A549 (cell line): ENCODE results near the gene TPO. TPM values are rescaled to one million over a fixed set of nuclear protein-coding genes. Genes with fewer than 3 reads are reported as not detected.
A peak's percentile ranks its signal among the peaks of the same experiment; 100 is the strongest.

Source experiments
- ATAC-seq, 2 experiments: fragments of 200-7000 bp in 1 of 2; fragments of >200 bp in 1 of 2; cut with Nextera tagmentation in 1 of 2; cut with Tn5 transposase in 1 of 2; 3 replicates each; pipeline versions ENCODE4 v1.8.0 to v1.9.1; 2018 to 2020; ENCODE audit warnings: mild to moderate bottlenecking in 1 of 2, moderate library complexity in 1 of 2
- CTCF ChIA-PET: fragments of 300-600 bp; sonication (Branson Sonifier 250); formaldehyde crosslinking; extraction: SDS; loops from one replicate; lab custom pipeline; 2021; ENCODE audit warnings: antibody characterized with exemption, inconsistent platforms; lab: Yijun Ruan, JAX
- POLR2A ChIA-PET: fragments of 350-600 bp; formaldehyde crosslinking; extraction: SDS; loops from one replicate; lab custom pipeline; 2021; ENCODE audit warnings: antibody characterized with exemption, inconsistent platforms; lab: Yijun Ruan, JAX
- DNase-seq, 2 experiments: peaks; one replicate each; pipeline versions ENCODE4 v3.0.0 to v3.0.0-alpha.2; 2011 to 2016; ENCODE audit warnings: low read depth in 1 of 2, low spot score in 1 of 2
- FAIRE-seq: peaks from 2 replicates; lab custom pipeline; 2011; peaks lifted over from hg19 to GRCh38; lab: Jason Lieb, UNC
- H3K27ac ChIP-seq, 2 experiments: fragments of >200 bp; sonication (Bioruptor Twin); formaldehyde crosslinking; 3 replicates each; pipeline ENCODE4 v1.5.1; 2016 to 2017
- H3K4me1 ChIP-seq: fragments of >200 bp; sonication (Bioruptor Twin); formaldehyde crosslinking; 3 replicates; pipeline ENCODE4 v1.6.1; 2016
- H3K4me2 ChIP-seq: fragments of >200 bp; sonication (Bioruptor Twin); formaldehyde crosslinking; 3 replicates; pipeline ENCODE4 v1.6.1; 2016
- H3K4me3 ChIP-seq: fragments of >200 bp; sonication (Bioruptor Twin); formaldehyde crosslinking; 3 replicates; pipeline ENCODE4 v1.5.1; 2016
- H3K9me3 ChIP-seq: fragments of >200 bp; sonication (Bioruptor Twin); formaldehyde crosslinking; 3 replicates; pipeline ENCODE4 v1.6.1; 2016
- CBX8 ChIP-seq: fragments of 200-600 bp; sonication (generic); IDR thresholded peaks from 2 replicates; pipeline ENCODE4 v1.6.1; 2016
- CEBPB ChIP-seq, 2 experiments: fragments of >200 bp in 1 of 2; sonication (Bioruptor Twin) in 1 of 2; formaldehyde crosslinking in 1 of 2; IDR thresholded peaks; 2 replicates each; pipeline ENCODE4 v1.6.1; 2012 to 2016
- CHD2 ChIP-seq: fragments of 150-350 bp; IDR thresholded peaks from 2 replicates; pipeline ENCODE4 v1.6.1; 2014; ENCODE audit warnings: low read length; ENCODE audit not compliant: partially characterized antibody
- EHF ChIP-seq: fragments of 250-450 bp; sonication (Bioruptor Pico); IDR thresholded peaks from 2 replicates; pipeline ENCODE4 v1.5.0; 2020; ENCODE audit warnings: mild to moderate bottlenecking
- GATA3 ChIP-seq: IDR thresholded peaks from 2 replicates; pipeline ENCODE4 v1.6.1; 2012; ENCODE audit warnings: borderline replicate concordance
- HOXB13 ChIP-seq: fragments of 250-450 bp; sonication (Bioruptor Pico); IDR thresholded peaks from 2 replicates; pipeline ENCODE4 v1.5.0; 2020; ENCODE audit warnings: low read depth, mild to moderate bottlenecking, moderate library complexity
- HOXB5 ChIP-seq: fragments of 250-450 bp; sonication (Bioruptor Pico); IDR thresholded peaks from 2 replicates; pipeline ENCODE4 v1.5.0; 2020; ENCODE audit warnings: mild to moderate bottlenecking, moderate library complexity
- JUN ChIP-seq, 2 experiments: fragments of >200 bp; sonication (Bioruptor Twin); formaldehyde crosslinking; IDR thresholded peaks; 2 replicates in 1 of 2; 3 replicates in 1 of 2; pipeline ENCODE4 v1.6.1; 2016 to 2017
- KDM1A ChIP-seq: fragments of 200-600 bp; sonication (generic); IDR thresholded peaks from 2 replicates; pipeline ENCODE4 v1.6.1; 2016; ENCODE audit warnings: low read depth, mild to moderate bottlenecking
- MAFK ChIP-seq: fragments of 450-650 bp; IDR thresholded peaks from 2 replicates; pipeline ENCODE4 v1.6.1; 2014; ENCODE audit not compliant: partially characterized antibody
- MAZ ChIP-seq: fragments of 150-350 bp; IDR thresholded peaks from 2 replicates; pipeline ENCODE4 v1.6.1; 2014; ENCODE audit warnings: antibody characterized with exemption, low read depth, low read length, borderline replicate concordance
- NPAS2 ChIP-seq: fragments of 250-450 bp; sonication (Bioruptor Pico); IDR thresholded peaks from 2 replicates; pipeline ENCODE4 v1.8.0; 2022; ENCODE audit warnings: mild to moderate bottlenecking, moderate library complexity, borderline replicate concordance
- PHF8 ChIP-seq: fragments of 200-600 bp; sonication (generic); IDR thresholded peaks from 2 replicates; pipeline ENCODE4 v1.6.1; 2016; ENCODE audit warnings: low read depth, mild to moderate bottlenecking, antibody characterized with exemption, moderate library complexity, borderline replicate concordance
- POLR2A ChIP-seq: IDR thresholded peaks from 2 replicates; pipeline ENCODE4 v1.6.1; 2012; ENCODE audit warnings: mild to moderate bottlenecking, low read length
- RAD21 ChIP-seq, 2 experiments: fragments of >200 bp in 1 of 2; sonication (Bioruptor Twin) in 1 of 2; formaldehyde crosslinking in 1 of 2; IDR thresholded peaks in 1 of 2; conservative IDR thresholded peaks in 1 of 2; 2 replicates in 1 of 2; 3 replicates in 1 of 2; pipeline ENCODE4 v1.6.1; 2012 to 2018; ENCODE audit warnings: inconsistent platforms in 1 of 2
- RCOR1 ChIP-seq: fragments of 150-350 bp; IDR thresholded peaks from 2 replicates; pipeline ENCODE4 v1.6.1; 2014; ENCODE audit warnings: antibody characterized with exemption, low read length, low read depth
- RNF2 ChIP-seq: fragments of 200-600 bp; sonication (generic); IDR thresholded peaks from 2 replicates; pipeline ENCODE4 v1.6.1; 2016; ENCODE audit warnings: low read depth, mild to moderate bottlenecking, antibody characterized with exemption, moderate library complexity, borderline replicate concordance
- ZSCAN20 ChIP-seq: fragments of 250-450 bp; sonication (Bioruptor Pico); IDR thresholded peaks from 2 replicates; pipeline ENCODE4 v1.8.0; 2022; ENCODE audit warnings: mild to moderate bottlenecking, moderate library complexity
- WGBS: methylation state at CpG from one replicate; pipeline ENCODE4 v1.1.6; 2017; ENCODE audit errors: missing lambda C conversion rate; 5-methylcytosine and 5-hydroxymethylcytosine counted together
- polyA plus RNA-seq, 4 experiments: library from polyadenylated mRNA; depleted of rRNA in 3 of 4; stranded (reverse); fragments of >200 nt; fragmentation: RNase III in 1 of 4; extraction: RNeasy Plus Mini Kit Qiagen cat#74134 plus additional on column Dnase treatment in 1 of 4; gene quantifications; 2 replicates in 3 of 4; 3 replicates in 1 of 4; pipeline ENCODE4 v1.2.3, GENCODE V29; 2011 to 2017
- TF ChIP-seq, protein P1 (sequence below): fragments of 150-350 bp; IDR thresholded peaks from 2 replicates; pipeline ENCODE4 v1.6.1; 2014; ENCODE audit warnings: low read depth, mild to moderate bottlenecking, low read length
- TF ChIP-seq, protein P2 (sequence below): IDR thresholded peaks from 2 replicates; pipeline ENCODE4 v1.6.1; 2012
- TF ChIP-seq, protein P3 (sequence below): IDR thresholded peaks from 2 replicates; pipeline ENCODE4 v1.6.1; 2012; ENCODE audit warnings: low read depth, borderline replicate concordance
- TF ChIP-seq, protein P4 (sequence below): fragments of 250-450 bp; sonication (Bioruptor Pico); IDR thresholded peaks from 2 replicates; pipeline ENCODE4 v1.5.0; 2020; ENCODE audit warnings: low read depth, mild to moderate bottlenecking, moderate library complexity
- TF ChIP-seq, protein P5 (sequence below): fragments of 200-600 bp; sonication (generic); IDR thresholded peaks from 2 replicates; pipeline ENCODE4 v1.6.1; 2016; ENCODE audit warnings: antibody characterized with exemption, mild to moderate bottlenecking, moderate library complexity
- TF ChIP-seq, protein P6 (sequence below): fragments of >200 bp; sonication (Bioruptor Twin); formaldehyde crosslinking; IDR thresholded peaks from 3 replicates; pipeline ENCODE4 v1.6.1; 2016

TPO gene
- polyA plus RNA-seq, 2 of the 4 experiments (the other 2 are of a cell fraction) = 0.05 TPM; not detected in 1

DNA sequence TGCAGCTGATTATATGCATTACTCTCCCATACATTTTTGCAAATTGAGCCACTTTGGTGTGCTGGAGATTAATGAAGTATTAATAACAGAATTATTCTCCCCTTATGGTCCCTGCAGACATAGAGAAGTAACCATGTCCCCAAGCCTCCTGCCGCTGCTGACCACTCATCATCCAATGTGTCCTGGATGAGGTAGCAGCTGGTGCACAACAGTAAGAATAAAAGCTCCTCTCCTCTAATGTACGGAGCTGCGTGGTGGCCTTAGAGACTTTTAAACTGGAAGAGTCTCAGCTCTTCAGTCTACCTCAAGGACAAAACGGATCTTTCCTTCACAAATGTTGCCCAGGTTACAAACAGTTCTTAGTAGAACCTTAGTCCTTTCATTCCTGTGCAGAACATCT lies 37.7 kb downstream of the TPO start:
- H3K4me2 ChIP-seq = no peak overlapping the region
- POLR2A ChIA-PET = no interaction called here
- no peak for DNase-seq
- TF ChIP-seq, protein P1, sequence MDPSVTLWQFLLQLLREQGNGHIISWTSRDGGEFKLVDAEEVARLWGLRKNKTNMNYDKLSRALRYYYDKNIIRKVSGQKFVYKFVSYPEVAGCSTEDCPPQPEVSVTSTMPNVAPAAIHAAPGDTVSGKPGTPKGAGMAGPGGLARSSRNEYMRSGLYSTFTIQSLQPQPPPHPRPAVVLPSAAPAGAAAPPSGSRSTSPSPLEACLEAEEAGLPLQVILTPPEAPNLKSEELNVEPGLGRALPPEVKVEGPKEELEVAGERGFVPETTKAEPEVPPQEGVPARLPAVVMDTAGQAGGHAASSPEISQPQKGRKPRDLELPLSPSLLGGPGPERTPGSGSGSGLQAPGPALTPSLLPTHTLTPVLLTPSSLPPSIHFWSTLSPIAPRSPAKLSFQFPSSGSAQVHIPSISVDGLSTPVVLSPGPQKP = no peak
- TF ChIP-seq HOXB13 (no peak), HOXB5 (CRISPR knock-in tag) (no peak), GATA3 (no peak), POLR2A (no peak), ZSCAN20 (CRISPR knock-in tag) (no peak), EHF (no peak), NPAS2 (no peak)
- TF ChIP-seq, protein P2, sequence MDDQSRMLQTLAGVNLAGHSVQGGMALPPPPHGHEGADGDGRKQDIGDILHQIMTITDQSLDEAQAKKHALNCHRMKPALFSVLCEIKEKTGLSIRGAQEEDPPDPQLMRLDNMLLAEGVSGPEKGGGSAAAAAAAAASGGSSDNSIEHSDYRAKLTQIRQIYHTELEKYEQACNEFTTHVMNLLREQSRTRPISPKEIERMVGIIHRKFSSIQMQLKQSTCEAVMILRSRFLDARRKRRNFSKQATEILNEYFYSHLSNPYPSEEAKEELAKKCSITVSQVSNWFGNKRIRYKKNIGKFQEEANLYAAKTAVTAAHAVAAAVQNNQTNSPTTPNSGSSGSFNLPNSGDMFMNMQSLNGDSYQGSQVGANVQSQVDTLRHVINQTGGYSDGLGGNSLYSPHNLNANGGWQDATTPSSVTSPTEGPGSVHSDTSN = no peak
- TF ChIP-seq, protein P3, sequence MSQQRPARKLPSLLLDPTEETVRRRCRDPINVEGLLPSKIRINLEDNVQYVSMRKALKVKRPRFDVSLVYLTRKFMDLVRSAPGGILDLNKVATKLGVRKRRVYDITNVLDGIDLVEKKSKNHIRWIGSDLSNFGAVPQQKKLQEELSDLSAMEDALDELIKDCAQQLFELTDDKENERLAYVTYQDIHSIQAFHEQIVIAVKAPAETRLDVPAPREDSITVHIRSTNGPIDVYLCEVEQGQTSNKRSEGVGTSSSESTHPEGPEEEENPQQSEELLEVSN = no peak
- TF ChIP-seq, protein P4, sequence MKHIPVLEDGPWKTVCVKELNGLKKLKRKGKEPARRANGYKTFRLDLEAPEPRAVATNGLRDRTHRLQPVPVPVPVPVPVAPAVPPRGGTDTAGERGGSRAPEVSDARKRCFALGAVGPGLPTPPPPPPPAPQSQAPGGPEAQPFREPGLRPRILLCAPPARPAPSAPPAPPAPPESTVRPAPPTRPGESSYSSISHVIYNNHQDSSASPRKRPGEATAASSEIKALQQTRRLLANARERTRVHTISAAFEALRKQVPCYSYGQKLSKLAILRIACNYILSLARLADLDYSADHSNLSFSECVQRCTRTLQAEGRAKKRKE (CRISPR knock-in tag) = no peak
- ATAC-seq = no peak
- no peak overlapping the region for H3K27ac ChIP-seq
- 35% methylated on average over 4 of the region's 4 CpGs for WGBS
- no peak for FAIRE-seq
- peaks cover under 1% of the 10 kb centered on the region; the same call in 1 of the 3 replicates for H3K9me3 ChIP-seq
- no peaks in the 10 kb centered on the region for H3K4me1 ChIP-seq
- H3K4me3 ChIP-seq = no peak overlapping the region
- CTCF ChIA-PET = no interaction called here

DNA sequence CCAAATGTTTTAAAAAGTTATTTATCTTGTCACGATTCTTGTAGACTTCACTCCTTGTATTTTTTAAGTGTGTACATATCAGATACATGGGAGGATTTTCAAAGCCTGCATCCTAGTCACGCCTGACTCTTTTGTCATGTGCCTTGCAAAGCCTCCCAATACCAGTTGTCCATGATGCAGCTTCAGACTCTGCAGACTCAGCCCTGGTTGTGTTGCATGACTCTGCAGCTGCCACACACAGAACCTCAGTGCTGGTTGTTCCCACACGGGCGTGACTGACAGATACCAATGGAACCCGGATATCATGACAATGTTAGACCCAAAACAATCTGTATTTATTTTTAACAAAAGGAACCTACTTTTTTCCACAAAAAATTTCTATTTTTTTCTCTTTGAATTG lies 38.2 kb downstream of the TPO start:
- Histone ChIP-seq H3K9me3 (peaks cover 3% of the 10 kb centered on the region; the same call in 1 of the 3 replicates), H3K27ac (no peak overlapping the region), H3K4me3 (no peak overlapping the region), H3K4me1 (no peaks in the 10 kb centered on the region), H3K4me2 (no peak overlapping the region)
- WGBS = 16% methylated on average over 5 of the region's 5 CpGs
- ChIA-PET POLR2A (no interaction called here), CTCF (no interaction called here)
- no peak for DNase-seq
- no peak for ATAC-seq
- FAIRE-seq = no peak
- TF ChIP-seq PHF8 = peak; percentile 12; the same call in 1 of the 2 replicates
- no peak for TF ChIP-seq HOXB13

DNA sequence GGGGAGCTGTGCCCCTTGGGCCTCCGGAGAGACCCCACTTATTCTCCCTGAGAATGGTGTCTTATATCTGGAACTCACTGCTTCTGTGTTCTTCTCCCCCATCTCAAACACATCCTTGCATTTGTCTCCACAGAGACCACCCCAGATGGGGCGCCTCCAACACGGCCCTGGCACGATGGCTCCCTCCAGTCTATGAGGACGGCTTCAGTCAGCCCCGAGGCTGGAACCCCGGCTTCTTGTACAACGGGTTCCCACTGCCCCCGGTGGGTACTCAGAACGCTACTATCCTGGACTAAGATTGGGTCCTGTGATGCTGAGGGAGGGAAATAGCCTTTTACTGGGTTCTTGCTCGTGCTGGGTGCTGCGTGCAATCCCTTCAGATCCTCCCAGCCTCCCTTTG lies 40.3 kb downstream of the TPO start:
- CTCF ChIA-PET = interaction anchor here (0.6 kb wide), 1 partner anchor 88 kb away, joined by 3 read pairs; no protein-coding TSS in a partner anchor
- POLR2A ChIA-PET = no interaction called here
- WGBS = 3% methylated on average over 12 of the region's 12 CpGs
- no peak overlapping the region for H3K4me3 ChIP-seq
- peaks cover 3% of the 10 kb centered on the region; the same call in 2 of the 3 replicates for H3K9me3 ChIP-seq
- no peak overlapping the region for H3K27ac ChIP-seq
- no peak for ATAC-seq
- DNase-seq = no peak
- FAIRE-seq = no peak
- H3K4me1 ChIP-seq = no peaks in the 10 kb centered on the region
- H3K4me2 ChIP-seq = no peak overlapping the region
- TF ChIP-seq, protein P5, sequence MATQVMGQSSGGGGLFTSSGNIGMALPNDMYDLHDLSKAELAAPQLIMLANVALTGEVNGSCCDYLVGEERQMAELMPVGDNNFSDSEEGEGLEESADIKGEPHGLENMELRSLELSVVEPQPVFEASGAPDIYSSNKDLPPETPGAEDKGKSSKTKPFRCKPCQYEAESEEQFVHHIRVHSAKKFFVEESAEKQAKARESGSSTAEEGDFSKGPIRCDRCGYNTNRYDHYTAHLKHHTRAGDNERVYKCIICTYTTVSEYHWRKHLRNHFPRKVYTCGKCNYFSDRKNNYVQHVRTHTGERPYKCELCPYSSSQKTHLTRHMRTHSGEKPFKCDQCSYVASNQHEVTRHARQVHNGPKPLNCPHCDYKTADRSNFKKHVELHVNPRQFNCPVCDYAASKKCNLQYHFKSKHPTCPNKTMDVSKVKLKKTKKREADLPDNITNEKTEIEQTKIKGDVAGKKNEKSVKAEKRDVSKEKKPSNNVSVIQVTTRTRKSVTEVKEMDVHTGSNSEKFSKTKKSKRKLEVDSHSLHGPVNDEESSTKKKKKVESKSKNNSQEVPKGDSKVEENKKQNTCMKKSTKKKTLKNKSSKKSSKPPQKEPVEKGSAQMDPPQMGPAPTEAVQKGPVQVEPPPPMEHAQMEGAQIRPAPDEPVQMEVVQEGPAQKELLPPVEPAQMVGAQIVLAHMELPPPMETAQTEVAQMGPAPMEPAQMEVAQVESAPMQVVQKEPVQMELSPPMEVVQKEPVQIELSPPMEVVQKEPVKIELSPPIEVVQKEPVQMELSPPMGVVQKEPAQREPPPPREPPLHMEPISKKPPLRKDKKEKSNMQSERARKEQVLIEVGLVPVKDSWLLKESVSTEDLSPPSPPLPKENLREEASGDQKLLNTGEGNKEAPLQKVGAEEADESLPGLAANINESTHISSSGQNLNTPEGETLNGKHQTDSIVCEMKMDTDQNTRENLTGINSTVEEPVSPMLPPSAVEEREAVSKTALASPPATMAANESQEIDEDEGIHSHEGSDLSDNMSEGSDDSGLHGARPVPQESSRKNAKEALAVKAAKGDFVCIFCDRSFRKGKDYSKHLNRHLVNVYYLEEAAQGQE = no peak
- TF ChIP-seq KDM1A = no peak
- TF ChIP-seq HOXB5 (CRISPR knock-in tag) = no peak
- TF ChIP-seq, protein P6, sequence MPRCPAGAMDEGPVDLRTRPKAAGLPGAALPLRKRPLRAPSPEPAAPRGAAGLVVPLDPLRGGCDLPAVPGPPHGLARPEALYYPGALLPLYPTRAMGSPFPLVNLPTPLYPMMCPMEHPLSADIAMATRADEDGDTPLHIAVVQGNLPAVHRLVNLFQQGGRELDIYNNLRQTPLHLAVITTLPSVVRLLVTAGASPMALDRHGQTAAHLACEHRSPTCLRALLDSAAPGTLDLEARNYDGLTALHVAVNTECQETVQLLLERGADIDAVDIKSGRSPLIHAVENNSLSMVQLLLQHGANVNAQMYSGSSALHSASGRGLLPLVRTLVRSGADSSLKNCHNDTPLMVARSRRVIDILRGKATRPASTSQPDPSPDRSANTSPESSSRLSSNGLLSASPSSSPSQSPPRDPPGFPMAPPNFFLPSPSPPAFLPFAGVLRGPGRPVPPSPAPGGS = no peak
- no peak for TF ChIP-seq RCOR1
- no peak for TF ChIP-seq CHD2
- TF ChIP-seq MAFK = no peak
- TF ChIP-seq RAD21 (conservative IDR thresholded peaks at IDR 0.05 in 1 of 2, IDR thresholded peaks at IDR 0.05 in 1 of 2) = no peak
- TF ChIP-seq CEBPB (IDR thresholded peaks at IDR 0.05) = no peak
- TF ChIP-seq MAZ = no peak
- no peak for TF ChIP-seq RNF2
- TF ChIP-seq CBX8 = no peak
- no peak for TF ChIP-seq POLR2A
- TF ChIP-seq JUN (IDR thresholded peaks at IDR 0.05) = no peak
